ENCODE measurements around the gene RREB1.

Gene RREB1

GRCh38 chr6:7245668-7246393 lies 138.1 kb downstream of the RREB1 start:
- no peak for TF ChIP-seq CTCF (IDR thresholded peaks at IDR 0.05)

- no peak for TF ChIP-seq CTCF (IDR thresholded peaks at IDR 0.05)
These were observed 138.8 kb downstream of the RREB1 start for GRCh38 chr6:7246401-7247178.

- TF ChIP-seq CTCF (IDR thresholded peaks at IDR 0.05), result no peak
These were observed 139.4 kb downstream of the RREB1 start for GRCh38 chr6:7247179-7247456.

- TF ChIP-seq CTCF (IDR thresholded peaks at IDR 0.05), result no peak
These were observed 140.1 kb downstream of the RREB1 start for GRCh38 chr6:7247828-7248227.

GRCh38 chr6:7249391-7249790 lies 141.6 kb downstream of the RREB1 start:
- TF ChIP-seq CTCF (IDR thresholded peaks at IDR 0.05), result no peak

- TF ChIP-seq CTCF (IDR thresholded peaks at IDR 0.05), result no peak
These were observed 142.3 kb downstream of the RREB1 start for GRCh38 chr6:7249946-7250643.

- TF ChIP-seq CTCF (IDR thresholded peaks at IDR 0.05), result no peak
These were observed 143.1 kb downstream of the RREB1 start for GRCh38 chr6:7250812-7251211.

Data from LNCAP (cell line).